Pancreas (tissue), 10 donors: ENCODE measurements around the gene ADH4. TPM values are rescaled to one million over a fixed set of nuclear protein-coding genes. Genes with fewer than 3 reads are reported as not detected.

Source experiments
- ATAC-seq, 4 donors: fragments of 200-7000 bp; cut with Tn5 transposase; one replicate each; pipeline versions ENCODE4 v1.8.0 to v1.9.1; 2020; ENCODE audit warnings: mild to moderate bottlenecking in 4 of 4, moderate library complexity in 4 of 4
- DNase-seq, 6 donors: peaks; one replicate each; pipeline ENCODE4 v3.0.0-alpha.2; 2020
- FAIRE-seq: peaks from 2 replicates; lab custom pipeline; 2012; peaks lifted over from hg19 to GRCh38; lab: Jason Lieb, UNC
- H3K27ac ChIP-seq, 4 donors: fragments of 200-600 bp; sonication (generic); 1 replicate in 3 of 4; 2 replicates in 1 of 4; pipeline versions ENCODE4 v1.5.0 to v1.8.0; 2020
- H3K27me3 ChIP-seq, 4 donors: fragments of 200-600 bp; one replicate each; pipeline ENCODE4 v1.8.0; 2021
- H3K36me3 ChIP-seq, 3 donors: fragments of 200-600 bp; sonication (generic) in 1 of 3; one replicate each; pipeline versions ENCODE4 v1.5.0 to v1.8.0; 2020 to 2021
- H3K4me1 ChIP-seq, 3 donors: fragments of 200-600 bp; one replicate each; pipeline ENCODE4 v1.8.0; 2021
- H3K4me3 ChIP-seq, 4 donors: fragments of 200-600 bp; sonication (generic) in 2 of 4; one replicate each; pipeline versions ENCODE4 v1.5.0 to v1.8.0; 2020 to 2021
- H3K9me3 ChIP-seq, 4 donors: fragments of 200-600 bp; one replicate each; pipeline ENCODE4 v1.8.0; 2021
- WGBS, 2 donors: extraction: QIAGEN DNeasy Blood & Tissue Kit; methylation state at CpG; one replicate each; pipeline ENCODE4 v1.1.7; 2013; 5-methylcytosine and 5-hydroxymethylcytosine counted together
- intact Hi-C, 3 donors: fragments of 100-400 bp; cut with DNase I; formaldehyde crosslinking; loops; one replicate each; pipeline versions ENCODE4 v1.11.1 to v1.14.2; 2022
- polyA plus RNA-seq, 2 donors: library from polyadenylated mRNA; stranded (reverse); fragments of 200-250 nt; gene quantifications; one replicate each; pipeline ENCODE4 v1.2.3, GENCODE V29; 2013
- total RNA-seq, 6 donors: library from RNA; stranded (reverse); fragmentation: NEBNext Ultra II Directional in 4 of 6; extraction: Animal tissue kit (Norgen Biotek cat#: 25700) in 4 of 6; gene quantifications; one replicate each; pipeline versions ENCODE4 v1.2.1 to v1.2.4, GENCODE V29; 2021 to 2023
- TF ChIP-seq, protein P1 (sequence below), 4 donors: fragments of 200-600 bp; sonication (generic) in 3 of 4; IDR thresholded peaks; one replicate each; pipeline versions ENCODE4 v1.5.0 to v1.8.0; 2021; ENCODE audit warnings: antibody characterized with exemption in 4 of 4
- donor health status: healthy with polysubstance abuse.
- donor health status: DM: no; HTN: no; CAD: no; lungs with moderate emphysema.
- donor health status: DM: no; HTN: no; CAD: no.
- donor health status: control.
- donor health status: control.
- donor health status: Bipolar disorder and iron deficiency.
- donor health status: DM: yes; HTN: yes; CAD: no.
- donor health status: DM: no; HTN: no; CAD: no.
- donor health status: DM: no; HTN: no; CAD: no.
- donor health status: DM: yes; HTN: yes; CAD: no.

The ADH4 gene
- total and polyA plus RNA-seq, 8 donors = 0.09 to 0.58 (median 0.28) TPM; not detected in 3

DNA sequence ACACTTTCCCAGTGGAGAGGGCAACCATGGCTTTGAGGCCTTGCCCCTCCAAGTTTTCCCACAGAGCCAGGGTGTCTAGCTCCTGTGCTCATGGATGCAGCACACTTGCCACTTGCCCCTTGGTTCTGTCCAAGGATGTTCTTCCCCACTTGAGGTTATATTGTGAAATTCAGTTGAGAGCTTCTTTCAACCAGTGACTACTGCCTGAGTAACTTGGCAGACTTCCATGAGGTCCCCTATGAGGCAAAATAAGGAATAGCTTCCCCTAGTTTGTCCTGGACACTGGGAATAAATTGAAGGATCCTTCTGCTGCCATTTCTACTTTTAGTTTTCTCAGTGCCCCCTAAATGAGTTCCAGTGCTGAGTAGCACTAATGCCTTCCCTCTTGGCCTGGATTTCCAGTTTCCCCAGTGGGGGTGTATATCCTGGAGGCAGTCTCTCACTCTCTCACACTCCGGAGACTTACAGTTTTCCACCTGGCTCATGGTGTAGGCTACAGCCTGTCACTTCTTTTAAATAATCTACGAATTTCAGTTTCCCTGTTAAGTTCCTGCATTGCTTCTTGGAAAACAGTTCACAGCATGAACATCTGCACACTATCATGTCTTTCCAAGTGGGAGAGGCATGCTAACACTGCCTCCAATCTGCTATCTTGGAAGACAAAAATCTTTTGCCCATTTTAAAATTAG is 36.4 kb upstream of the ADH4 start:
- Histone ChIP-seq H3K27me3 (no peaks in the 10 kb centered on the region), H3K4me3 (no peak overlapping the region), H3K27ac (no peak overlapping the region), H3K9me3 (no peaks in the 10 kb centered on the region), H3K36me3 (no peaks in the 10 kb centered on the region), H3K4me1 (peaks cover 0 to 8% (median 3%) of the 10 kb centered on the region in 3 donors)
- 77 to 91% methylated on average over 2 of the region's 2 CpGs for WGBS, 2 donors
- intact Hi-C loops = no loop called here
- DNase-seq = peak in 1 of 6 donors; percentile 16
- FAIRE-seq = no peak
- TF ChIP-seq, protein P1, sequence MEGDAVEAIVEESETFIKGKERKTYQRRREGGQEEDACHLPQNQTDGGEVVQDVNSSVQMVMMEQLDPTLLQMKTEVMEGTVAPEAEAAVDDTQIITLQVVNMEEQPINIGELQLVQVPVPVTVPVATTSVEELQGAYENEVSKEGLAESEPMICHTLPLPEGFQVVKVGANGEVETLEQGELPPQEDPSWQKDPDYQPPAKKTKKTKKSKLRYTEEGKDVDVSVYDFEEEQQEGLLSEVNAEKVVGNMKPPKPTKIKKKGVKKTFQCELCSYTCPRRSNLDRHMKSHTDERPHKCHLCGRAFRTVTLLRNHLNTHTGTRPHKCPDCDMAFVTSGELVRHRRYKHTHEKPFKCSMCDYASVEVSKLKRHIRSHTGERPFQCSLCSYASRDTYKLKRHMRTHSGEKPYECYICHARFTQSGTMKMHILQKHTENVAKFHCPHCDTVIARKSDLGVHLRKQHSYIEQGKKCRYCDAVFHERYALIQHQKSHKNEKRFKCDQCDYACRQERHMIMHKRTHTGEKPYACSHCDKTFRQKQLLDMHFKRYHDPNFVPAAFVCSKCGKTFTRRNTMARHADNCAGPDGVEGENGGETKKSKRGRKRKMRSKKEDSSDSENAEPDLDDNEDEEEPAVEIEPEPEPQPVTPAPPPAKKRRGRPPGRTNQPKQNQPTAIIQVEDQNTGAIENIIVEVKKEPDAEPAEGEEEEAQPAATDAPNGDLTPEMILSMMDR (IDR thresholded peaks at IDR 0.05) = no peak
- peak in 3 of 4 donors; percentile 29 to 56 (median 36) for ATAC-seq

DNA sequence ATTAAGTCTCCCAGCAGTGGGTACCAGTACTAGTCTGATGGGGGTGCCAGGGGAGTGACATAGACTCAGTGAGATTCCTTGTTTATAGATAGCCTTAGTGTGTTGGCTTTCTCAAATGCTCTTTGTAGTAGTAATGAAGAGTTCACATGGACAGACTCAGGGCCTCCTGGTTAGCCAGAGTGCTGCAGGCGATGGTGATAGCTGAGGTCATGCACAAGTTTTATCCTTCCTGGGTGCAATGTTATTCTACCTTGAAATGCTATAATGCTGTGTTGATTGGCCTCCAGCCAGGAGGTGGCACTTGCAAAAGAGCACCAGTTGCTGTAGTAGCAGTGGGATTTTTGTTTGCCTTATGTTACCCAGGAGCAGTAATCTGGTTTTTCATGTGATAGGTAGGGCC is 35.5 kb upstream of the ADH4 start:
- TF ChIP-seq, protein P1 (IDR thresholded peaks at IDR 0.05) = no peak
- Histone ChIP-seq H3K9me3 (no peaks in the 10 kb centered on the region), H3K36me3 (no peaks in the 10 kb centered on the region), H3K4me3 (no peak overlapping the region), H3K4me1 (peaks cover 0 to 8% (median 3%) of the 10 kb centered on the region in 3 donors), H3K27me3 (no peaks in the 10 kb centered on the region), H3K27ac (no peak overlapping the region)
- no peak for FAIRE-seq
- DNase-seq = peak in 5 of 6 donors; percentile 32 to 55 (median 44)
- intact Hi-C loops = no loop called here
- peak; percentile 61 to 83 (median 72) for ATAC-seq
- 12 to 29% methylated on average over 1 of the region's 1 CpG for WGBS, 2 donors

DNA sequence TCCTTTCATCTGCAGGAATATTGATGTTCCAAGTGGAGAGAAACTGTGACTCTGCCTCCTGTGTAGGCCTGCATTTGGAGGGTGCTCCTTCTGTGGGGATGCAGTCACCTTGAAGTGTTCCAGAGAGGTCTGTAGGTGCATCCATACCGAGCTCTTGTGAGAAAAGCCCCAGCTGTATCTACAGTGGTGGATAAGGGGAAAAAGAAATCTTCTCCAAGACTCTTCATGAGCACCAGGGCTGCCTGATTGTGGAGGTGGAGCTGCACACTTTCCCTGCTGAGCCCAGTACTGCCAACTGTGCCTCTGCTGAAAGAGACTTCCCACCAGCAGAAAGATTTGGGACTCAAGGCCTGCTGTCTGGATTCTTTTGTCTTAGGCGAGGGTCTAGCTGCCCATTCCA is 35.1 kb upstream of the ADH4 start:
- H3K36me3 ChIP-seq = no peaks in the 10 kb centered on the region
- intact Hi-C loops = no loop called here
- ATAC-seq (peak in 3 of 4 donors; percentile 37 to 68 (median 55)), FAIRE-seq (no peak), DNase-seq (peak in 1 of 6 donors; percentile 23)
- no peaks in the 10 kb centered on the region for H3K9me3 ChIP-seq
- TF ChIP-seq, protein P1 (IDR thresholded peaks at IDR 0.05) = no peak
- no peaks in the 10 kb centered on the region for H3K27me3 ChIP-seq
- H3K4me1 ChIP-seq = peaks cover 0 to 8% (median 3%) of the 10 kb centered on the region in 3 donors
- 50 to 56% methylated on average over 2 of the region's 2 CpGs for WGBS, 2 donors
- no peak overlapping the region for H3K27ac ChIP-seq
- H3K4me3 ChIP-seq = no peak overlapping the region

DNA sequence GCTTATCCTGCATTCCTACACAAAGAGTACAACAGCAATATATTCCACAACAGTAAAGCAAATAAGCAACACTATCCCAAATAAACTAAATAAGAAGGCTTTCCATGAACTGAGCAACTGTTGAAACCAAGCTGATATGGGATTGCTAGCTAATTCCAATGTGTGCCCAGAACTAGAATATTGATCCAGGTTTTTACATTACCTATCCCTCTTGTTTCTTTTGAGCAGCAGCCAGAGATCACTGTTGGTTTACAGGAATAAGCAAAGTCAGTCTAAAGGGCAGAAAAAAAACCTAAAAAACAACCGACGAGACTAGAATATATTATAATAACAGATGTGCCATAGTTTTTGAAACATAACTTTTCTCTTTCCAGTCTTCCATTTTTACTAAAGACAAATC is 22.4 kb upstream of the ADH4 start:
- WGBS, 2 donors = 8 to 13% methylated on average over 2 of the region's 2 CpGs
- ATAC-seq (peak; percentile 83 to 92 (median 86)), FAIRE-seq (no peak), DNase-seq (peak in 1 of 6 donors; percentile 30)
- intact Hi-C loops = no loop called here
- TF ChIP-seq, protein P1 (IDR thresholded peaks at IDR 0.05) = no peak
- Histone ChIP-seq H3K27ac (peak overlapping the region in 3 of 4 donors; percentile 8 to 78 (median 28)), H3K4me3 (no peak overlapping the region), H3K27me3 (no peaks in the 10 kb centered on the region), H3K9me3 (no peaks in the 10 kb centered on the region), H3K36me3 (no peaks in the 10 kb centered on the region), H3K4me1 (peaks cover 0 to 22% (median 14%) of the 10 kb centered on the region in 3 donors)

DNA sequence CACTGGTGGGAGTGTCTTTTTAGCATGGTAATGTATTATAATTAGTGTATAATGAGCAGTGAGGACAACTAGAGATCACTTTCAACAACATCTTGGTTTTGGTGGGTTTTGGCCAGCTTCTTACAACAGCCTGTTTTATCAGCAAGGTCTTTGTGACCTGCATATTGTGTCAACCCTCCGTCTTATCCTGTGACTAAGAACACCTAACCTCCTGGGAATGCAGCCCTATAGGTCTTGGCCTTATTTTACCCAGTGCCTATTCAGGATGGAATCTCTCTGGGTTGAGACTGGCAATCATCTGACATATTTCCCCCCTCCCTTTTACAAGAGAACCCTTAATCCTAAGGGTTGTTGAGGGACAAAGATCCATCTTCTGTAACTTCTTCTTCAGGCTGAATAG is 21.9 kb upstream of the ADH4 start:
- H3K36me3 ChIP-seq = no peaks in the 10 kb centered on the region
- H3K27me3 ChIP-seq = no peaks in the 10 kb centered on the region
- ATAC-seq (peak; percentile 59 to 83 (median 72)), FAIRE-seq (no peak), DNase-seq (no peak)
- no peak overlapping the region for H3K4me3 ChIP-seq
- no peaks in the 10 kb centered on the region for H3K9me3 ChIP-seq
- peak overlapping the region in 3 of 4 donors; percentile 8 to 78 (median 9) for H3K27ac ChIP-seq
- TF ChIP-seq, protein P1 (IDR thresholded peaks at IDR 0.05) = no peak
- WGBS, 2 donors = 40 to 50% methylated on average over 1 of the region's 1 CpG
- peaks cover 0 to 22% (median 14%) of the 10 kb centered on the region in 3 donors for H3K4me1 ChIP-seq
- intact Hi-C loops = no loop called here
